B cell (primary cell): ENCODE measurements around the gene DCPS. TPM values are rescaled to one million over a fixed set of nuclear protein-coding genes. Genes with fewer than 3 reads are reported as not detected.
"Not testable (repeated sequence)": the region's sequence is repeated elsewhere in the genome, so short reads cannot be mapped to it uniquely, and the experiment has no call there.

Source experiments
- ATAC-seq: fragments of 200-7000 bp; cut with Tn5 transposase; one replicate; pipeline ENCODE4 v1.10.0; 2021; ENCODE audit warnings: low read depth, mild to moderate bottlenecking, moderate number of reproducible peaks, moderate library complexity
- CTCF ChIA-PET: fragments of 350-600 bp; sonication (Branson Sonifier 250); formaldehyde crosslinking; loops from one replicate; lab custom pipeline; 2021; ENCODE audit warnings: antibody characterized with exemption, inconsistent platforms; lab: Charles Lee
- POLR2A ChIA-PET: fragments of 350-600 bp; sonication (Branson Sonifier 250); formaldehyde crosslinking; loops from one replicate; lab custom pipeline; 2021; ENCODE audit warnings: antibody characterized with exemption; lab: Charles Lee
- DNase-seq: peaks from one replicate; pipeline ENCODE4 v3.0.0; 2013
- H2AFZ ChIP-seq: 2 replicates; pipeline ENCODE4 v1.6.1; 2012; ENCODE audit warnings: mild to moderate bottlenecking, low read depth, low read length; ENCODE audit not compliant: insufficient read depth, poor library complexity, severe bottlenecking
- H3K27ac ChIP-seq, 2 donors: 1 replicate in 1 of 2; 2 replicates in 1 of 2; pipeline ENCODE4 v1.5.1; 2012 to 2013; ENCODE audit warnings: low read length in 2 of 2, mild to moderate bottlenecking in 2 of 2, moderate library complexity in 1 of 2
- H3K27me3 ChIP-seq, 4 experiments: fragments of 200-600 bp in 1 of 4; sonication (generic) in 1 of 4; replicated peaks in 1 of 4; 1 replicate in 2 of 4; 2 replicates in 2 of 4; pipeline versions ENCODE4 v1.6.1 to v1.7.0; 2013 to 2016; ENCODE audit warnings: low read length in 3 of 4, mild to moderate bottlenecking in 2 of 4, mixed read lengths in 1 of 4, moderate library complexity in 1 of 4; ENCODE audit not compliant: insufficient read depth in 4 of 4, control insufficient read depth in 3 of 4; ENCODE audit errors: control extremely low read depth in 1 of 4
- H3K36me3 ChIP-seq, 2 experiments: replicated peaks in 1 of 2; 1 replicate in 1 of 2; 2 replicates in 1 of 2; pipeline versions ENCODE4 v1.6.1 to v1.7.1; 2013; ENCODE audit warnings: low read length in 1 of 2; ENCODE audit not compliant: insufficient read depth in 2 of 2, control insufficient read depth in 1 of 2; ENCODE audit errors: control extremely low read depth in 1 of 2, extremely low read depth in 1 of 2
- H3K4me1 ChIP-seq, 2 donors: fragments of 200-600 bp in 1 of 2; sonication (generic) in 1 of 2; 1 replicate in 1 of 2; 2 replicates in 1 of 2; pipeline versions ENCODE4 v1.5.1 to v1.6.1; 2013 to 2017; ENCODE audit warnings: low read length in 2 of 2; ENCODE audit not compliant: control insufficient read depth in 2 of 2, insufficient read depth in 2 of 2
- H3K4me2 ChIP-seq: replicated peaks from 2 replicates; pipeline ENCODE3; 2012; ENCODE audit warnings: mild to moderate bottlenecking, low read depth, low read length; ENCODE audit not compliant: poor library complexity, severe bottlenecking
- H3K4me3 ChIP-seq, 5 experiments: fragments of 200-600 bp in 1 of 5; sonication (generic) in 1 of 5; 1 replicate in 3 of 5; 2 replicates in 2 of 5; pipeline versions ENCODE4 v1.5.1 to v1.7.0; 2011 to 2016; ENCODE audit warnings: low read length in 4 of 5, mild to moderate bottlenecking in 4 of 5, low read depth in 2 of 5, control low read depth in 1 of 5, moderate library complexity in 1 of 5; ENCODE audit not compliant: insufficient read depth in 1 of 5; ENCODE audit errors: control extremely low read depth in 1 of 5, extremely low read depth in 1 of 5
- H3K79me2 ChIP-seq: fragments of 200-600 bp; sonication (generic); one replicate; pipeline ENCODE4 v1.6.0; 2016; ENCODE audit warnings: low read length; ENCODE audit not compliant: control insufficient read depth, insufficient read depth
- H3K9ac ChIP-seq: fragments of 200-600 bp; sonication (generic); 2 replicates; pipeline ENCODE4 v1.6.1; 2017; ENCODE audit warnings: mild to moderate bottlenecking, low read length, moderate library complexity
- H3K9me3 ChIP-seq, 3 donors: one replicate each; pipeline versions ENCODE4 v1.6.1 to v1.7.1; 2013; ENCODE audit warnings: low read length in 2 of 3; ENCODE audit not compliant: control insufficient read depth in 2 of 3, insufficient read depth in 1 of 3; ENCODE audit errors: control extremely low read depth in 1 of 3
- H4K20me1 ChIP-seq: 2 replicates; pipeline ENCODE4 v1.6.0; 2012; ENCODE audit warnings: mild to moderate bottlenecking, low read length; ENCODE audit not compliant: insufficient read depth, control insufficient read depth, poor library complexity, severe bottlenecking
- H3K27ac Mint-ChIP-seq: one replicate; pipeline ENCODE4 v1.8.0; 2021; ENCODE audit warnings: mixed read lengths
- H3K27me3 Mint-ChIP-seq: one replicate; pipeline ENCODE4 v1.8.0; 2021; ENCODE audit warnings: mixed read lengths
- H3K4me1 Mint-ChIP-seq: one replicate; pipeline ENCODE4 v1.8.0; 2021; ENCODE audit warnings: mixed read lengths
- H3K4me3 Mint-ChIP-seq: one replicate; pipeline ENCODE4 v1.8.0; 2021; ENCODE audit warnings: mixed read lengths
- H3K9me3 Mint-ChIP-seq: one replicate; pipeline ENCODE4 v1.8.0; 2022; ENCODE audit warnings: mixed read lengths; ENCODE audit not compliant: insufficient read depth
- EZH2 ChIP-seq: IDR thresholded peaks from 2 replicates; pipeline ENCODE4 v1.6.1; 2012; ENCODE audit warnings: borderline replicate concordance, low read depth, mild to moderate bottlenecking, moderate library complexity, low read length; ENCODE audit not compliant: insufficient read depth, poor library complexity, severe bottlenecking
- WGBS: methylation state at CpG from one replicate; pipeline ENCODE4 v1.1.5; 2013; ENCODE audit warnings: missing lambda C conversion rate; ENCODE audit not compliant: insufficient coverage; 5-methylcytosine and 5-hydroxymethylcytosine counted together
- intact Hi-C: fragments of 100-400 bp; cut with micrococcal nuclease; formaldehyde crosslinking; loops from one replicate; pipeline ENCODE4 v1.10.0; 2022
- polyA plus RNA-seq: library from polyadenylated mRNA; depleted of rRNA; stranded (reverse); fragments of >200 nt; gene quantifications from 2 replicates; pipeline ENCODE4 v1.2.3, GENCODE V29; 2012
- total RNA-seq, 2 donors: library from RNA; stranded (reverse); fragments of 120-200 nt in 1 of 2; gene quantifications; 1 replicate in 1 of 2; 2 replicates in 1 of 2; pipeline versions ENCODE4 v1.2.3 to v1.2.4, GENCODE V29; 2013 to 2022
- TF ChIP-seq, protein P1 (sequence below): fragments of 200-600 bp; IDR thresholded peaks from one replicate; pipeline ENCODE4 v1.8.0; 2022; ENCODE audit warnings: antibody characterized with exemption, mild to moderate bottlenecking

DCPS gene
- total and polyA plus RNA-seq, 2 donors (not counting 1 experiment from before 2014, with no cell fraction given), result 21.7 to 37.1 TPM

DNA sequence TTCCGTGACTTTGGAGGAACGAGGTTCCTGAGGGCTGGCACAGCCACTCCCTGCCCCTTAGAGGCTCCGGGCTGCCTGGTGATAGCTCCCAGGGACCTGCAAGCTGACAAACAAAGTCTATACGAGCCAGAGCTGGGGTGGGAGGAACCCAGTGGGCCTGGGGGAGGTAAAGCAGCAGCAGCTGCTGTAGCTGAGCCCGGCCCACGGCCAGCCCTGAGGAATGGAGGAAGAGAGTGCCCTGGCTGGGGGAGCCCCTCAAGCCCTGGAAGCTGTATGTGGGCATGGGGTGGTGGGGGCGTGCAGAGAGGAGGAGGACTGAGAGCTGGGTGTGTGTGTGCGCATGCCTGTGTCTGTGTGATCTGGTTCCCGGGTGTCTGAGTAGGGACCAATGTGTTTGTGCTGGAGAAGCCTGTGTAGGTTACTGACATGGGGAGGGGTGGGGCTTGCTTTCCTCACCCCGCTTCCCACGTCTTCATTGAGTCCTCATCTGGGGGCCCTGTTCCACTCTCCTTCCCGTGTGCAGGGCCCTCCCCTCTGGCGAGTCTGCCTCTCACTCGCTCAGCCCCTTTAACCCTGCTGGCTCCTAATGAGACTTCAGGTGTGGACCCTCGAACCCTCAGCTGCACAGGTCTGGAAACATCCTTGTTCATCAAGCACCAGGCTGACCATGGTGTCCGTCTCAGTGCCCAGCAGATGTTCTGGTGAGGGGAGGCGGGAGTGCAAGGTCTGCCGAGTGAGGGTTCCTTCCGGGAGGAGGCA lies 62.4 kb downstream of the DCPS start:
- no peaks in the 10 kb centered on the region for H3K36me3 ChIP-seq
- no peak overlapping the region for H3K4me2 ChIP-seq
- 75% methylated on average over 17 of the region's 19 CpGs for WGBS
- no peak overlapping the region for H2AFZ ChIP-seq
- Mint-ChIP-seq H3K27ac (no peak overlapping the region), H3K27me3 (no peaks in the 10 kb centered on the region), H3K9me3 (no peaks in the 10 kb centered on the region), H3K4me1 (no peaks in the 10 kb centered on the region), H3K4me3 (no peak overlapping the region)
- H3K79me2 ChIP-seq, result no peaks in the 10 kb centered on the region
- no peaks in the 10 kb centered on the region for H4K20me1 ChIP-seq
- H3K4me3 ChIP-seq, result no peak overlapping the region
- CTCF ChIA-PET, result no interaction called here
- peaks cover 0 to 9% (median 0%) of the 10 kb centered on the region in 4 experiments for H3K27me3 ChIP-seq
- no peaks in the 10 kb centered on the region for H3K4me1 ChIP-seq
- no peaks in the 10 kb centered on the region for H3K9me3 ChIP-seq
- ATAC-seq, result no peak
- H3K9ac ChIP-seq, result no peak overlapping the region
- no peak overlapping the region for H3K27ac ChIP-seq
- TF ChIP-seq, protein P1, sequence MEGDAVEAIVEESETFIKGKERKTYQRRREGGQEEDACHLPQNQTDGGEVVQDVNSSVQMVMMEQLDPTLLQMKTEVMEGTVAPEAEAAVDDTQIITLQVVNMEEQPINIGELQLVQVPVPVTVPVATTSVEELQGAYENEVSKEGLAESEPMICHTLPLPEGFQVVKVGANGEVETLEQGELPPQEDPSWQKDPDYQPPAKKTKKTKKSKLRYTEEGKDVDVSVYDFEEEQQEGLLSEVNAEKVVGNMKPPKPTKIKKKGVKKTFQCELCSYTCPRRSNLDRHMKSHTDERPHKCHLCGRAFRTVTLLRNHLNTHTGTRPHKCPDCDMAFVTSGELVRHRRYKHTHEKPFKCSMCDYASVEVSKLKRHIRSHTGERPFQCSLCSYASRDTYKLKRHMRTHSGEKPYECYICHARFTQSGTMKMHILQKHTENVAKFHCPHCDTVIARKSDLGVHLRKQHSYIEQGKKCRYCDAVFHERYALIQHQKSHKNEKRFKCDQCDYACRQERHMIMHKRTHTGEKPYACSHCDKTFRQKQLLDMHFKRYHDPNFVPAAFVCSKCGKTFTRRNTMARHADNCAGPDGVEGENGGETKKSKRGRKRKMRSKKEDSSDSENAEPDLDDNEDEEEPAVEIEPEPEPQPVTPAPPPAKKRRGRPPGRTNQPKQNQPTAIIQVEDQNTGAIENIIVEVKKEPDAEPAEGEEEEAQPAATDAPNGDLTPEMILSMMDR, result no peak
- TF ChIP-seq EZH2, result no peak
- intact Hi-C loops, result no loop called here
- no peak for DNase-seq
- POLR2A ChIA-PET, result no interaction called here

DNA sequence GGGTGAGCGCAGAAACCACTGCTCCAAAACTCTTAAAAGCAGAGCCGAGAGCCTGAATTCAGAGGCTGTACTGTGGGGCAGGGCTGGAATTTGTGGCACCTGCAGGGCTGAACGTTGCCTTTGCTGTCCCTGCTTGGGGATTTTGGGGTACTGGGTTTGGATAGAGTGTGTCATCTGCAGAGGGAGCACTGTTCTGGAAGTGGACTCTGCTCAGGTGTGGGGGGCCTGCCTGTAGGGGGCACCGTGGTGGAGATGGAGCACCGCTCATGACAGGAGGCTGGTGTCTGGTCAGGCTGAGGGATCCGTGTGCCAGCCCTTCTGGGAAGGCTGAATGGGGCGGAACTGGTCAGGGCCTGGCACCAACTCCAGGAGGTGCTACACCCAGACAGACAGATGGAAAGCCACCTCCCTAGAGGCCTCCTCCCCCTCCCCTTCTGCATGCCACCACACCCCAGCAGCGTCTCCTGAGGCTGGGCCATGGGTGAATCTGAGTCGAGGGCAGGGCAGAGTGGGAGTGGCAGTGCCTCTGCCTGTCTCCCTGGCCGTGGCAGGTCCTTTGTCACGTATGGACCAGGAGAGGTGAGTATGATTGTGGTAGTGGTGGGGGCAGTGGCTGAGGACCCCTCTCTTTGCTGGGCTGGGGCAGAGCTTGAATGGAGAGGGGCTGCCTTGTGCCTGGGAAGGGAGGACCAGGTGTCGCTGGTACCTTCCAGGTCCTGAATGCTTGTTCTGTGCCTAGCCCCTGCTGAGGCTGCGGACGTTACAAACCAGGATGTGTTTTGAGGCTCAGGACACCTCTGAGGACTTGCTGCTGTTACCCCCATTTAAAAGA lies 63.2 kb downstream of the DCPS start:
- H3K36me3 ChIP-seq, ATAC-seq, H3K9ac ChIP-seq, intact Hi-C loops, H3K27me3 Mint-ChIP-seq, H3K4me2 ChIP-seq, H3K27ac ChIP-seq, H4K20me1 ChIP-seq, H3K27me3 ChIP-seq, CTCF ChIA-PET, H3K9me3 ChIP-seq, H3K4me3 Mint-ChIP-seq, H3K9me3 Mint-ChIP-seq, H3K4me1 ChIP-seq, H3K4me1 Mint-ChIP-seq, H3K79me2 ChIP-seq, H3K27ac Mint-ChIP-seq, DNase-seq, H2AFZ ChIP-seq, H3K4me3 ChIP-seq, POLR2A ChIA-PET: not testable (repeated sequence)
- WGBS, result 75% methylated on average over 12 of the region's 14 CpGs

DNA sequence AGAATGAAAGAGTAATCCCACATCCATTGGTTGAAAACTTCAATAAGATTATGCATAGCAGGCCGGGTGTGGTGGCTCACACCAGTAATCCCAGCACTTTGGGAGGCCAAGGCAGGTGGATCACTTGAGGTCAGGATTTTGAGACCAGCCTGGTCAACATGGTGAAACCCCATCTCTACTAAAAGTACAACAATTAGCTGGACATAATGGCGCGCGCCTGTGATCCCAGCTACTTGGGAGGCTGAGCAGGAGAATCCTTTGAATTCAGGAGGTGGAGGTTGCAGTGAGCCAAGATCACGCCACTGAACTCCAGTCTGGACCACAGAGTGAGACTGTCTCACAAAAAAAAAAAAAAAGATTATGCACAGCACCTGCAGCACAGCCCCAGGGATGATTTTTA lies 63.9 kb downstream of the DCPS start:
- POLR2A ChIA-PET, H3K27me3 ChIP-seq, H3K4me1 Mint-ChIP-seq, H3K9me3 Mint-ChIP-seq, H3K36me3 ChIP-seq, H3K4me1 ChIP-seq, H3K4me3 Mint-ChIP-seq, H3K9ac ChIP-seq, intact Hi-C loops, H3K27ac ChIP-seq, H3K4me2 ChIP-seq, ATAC-seq, H3K79me2 ChIP-seq, H4K20me1 ChIP-seq, H3K4me3 ChIP-seq, H2AFZ ChIP-seq, CTCF ChIA-PET, DNase-seq, H3K27me3 Mint-ChIP-seq, H3K27ac Mint-ChIP-seq, H3K9me3 ChIP-seq: not testable (repeated sequence)
- 80% methylated on average over 1 of the region's 5 CpGs for WGBS
